Prostate gland (tissue), 2 donors: ENCODE results near the gene PTGR2. TPM values are rescaled to one million over a fixed set of nuclear protein-coding genes. Genes with fewer than 3 reads are reported as not detected.

Source experiments
- DNase-seq: peaks from one replicate; pipeline ENCODE4 v3.0.0-alpha.2; 2019; ENCODE audit warnings: low spot score
- H3K27ac ChIP-seq, 2 donors: fragments of 200-600 bp; sonication (generic); 2 replicates each; pipeline ENCODE4 v1.5.1; 2017 to 2019
- H3K27me3 ChIP-seq: fragments of 200-600 bp; sonication (generic); replicated peaks from 2 replicates; pipeline ENCODE4 v1.5.1; 2019; ENCODE audit not compliant: insufficient read depth
- H3K36me3 ChIP-seq, 2 donors: fragments of 200-600 bp; sonication (generic); 1 replicate in 1 of 2; 2 replicates in 1 of 2; pipeline versions ENCODE4 v1.5.1 to v1.8.1; 2017 to 2019
- H3K4me1 ChIP-seq: fragments of 200-600 bp; sonication (generic); replicated peaks from 2 replicates; pipeline ENCODE4 v1.5.1; 2019
- H3K4me3 ChIP-seq, 2 donors: fragments of 200-600 bp; sonication (generic); 2 replicates each; pipeline ENCODE4 v1.5.1; 2017 to 2019
- H3K9me3 ChIP-seq: fragments of 200-600 bp; sonication (generic); 2 replicates; pipeline ENCODE4 v1.5.1; 2017
- CTCF ChIP-seq, 4 experiments: fragments of 200-600 bp in 2 of 4; fragments of 450-650 bp in 2 of 4; sonication (generic) in 2 of 4; IDR thresholded peaks; 1 replicate in 3 of 4; 2 replicates in 1 of 4; pipeline ENCODE4 v1.5.1; 2016 to 2019; ENCODE audit warnings: antibody characterized with exemption in 4 of 4, mild to moderate bottlenecking in 2 of 4, moderate library complexity in 2 of 4
- POLR2A ChIP-seq: fragments of 450-650 bp; IDR thresholded peaks from one replicate; pipeline ENCODE4 v1.6.1; 2016; ENCODE audit warnings: antibody characterized with exemption, mild to moderate bottlenecking
- POLR2AphosphoS5 ChIP-seq: sonication (generic); formaldehyde crosslinking; IDR thresholded peaks from one replicate; pipeline ENCODE4 v1.6.1; 2017; ENCODE audit warnings: antibody characterized with exemption
- WGBS: methylation state at CpG from one replicate; pipeline ENCODE4 v1.1.5; 2018; 5-methylcytosine and 5-hydroxymethylcytosine counted together
- intact Hi-C: fragments of 100-400 bp; cut with DNase I; formaldehyde crosslinking; loops from one replicate; pipeline ENCODE4 v1.14.2; 2022
- total RNA-seq, 2 donors: library from RNA; depleted of rRNA; stranded (reverse); fragments of >200 nt; gene quantifications; one replicate each; pipeline ENCODE4 v1.1.0, GENCODE V29; 2016

The PTGR2 gene
- total RNA-seq, 2 donors from 2014 or later = 10.7 to 13.6 TPM

- TF ChIP-seq CTCF (IDR thresholded peaks at IDR 0.05) (no peak), POLR2A (no peak), POLR2AphosphoS5 (no peak)
- H3K4me1 ChIP-seq = no peaks in the 10 kb centered on the region
- no peak overlapping the region for H3K27ac ChIP-seq
- H3K9me3 ChIP-seq = no peaks in the 10 kb centered on the region
- WGBS = 56% methylated on average over 4 of the region's 4 CpGs
- no peaks in the 10 kb centered on the region for H3K27me3 ChIP-seq
- H3K4me3 ChIP-seq = no peak overlapping the region
- no peak for DNase-seq
- H3K36me3 ChIP-seq = no peaks in the 10 kb centered on the region
- intact Hi-C loops = no loop called here
Measured at GRCh38 chr14:73829071-73829470, 22.6 kb upstream of the PTGR2 start.

GRCh38 chr14:73829526-73830431 is 21.9 kb upstream of the PTGR2 start:
- Histone ChIP-seq H3K9me3 (no peaks in the 10 kb centered on the region), H3K4me1 (no peaks in the 10 kb centered on the region), H3K27ac (no peak overlapping the region), H3K4me3 (no peak overlapping the region), H3K36me3 (no peaks in the 10 kb centered on the region), H3K27me3 (no peaks in the 10 kb centered on the region)
- DNase-seq = no peak
- TF ChIP-seq POLR2AphosphoS5 (no peak), CTCF (IDR thresholded peaks at IDR 0.05) (no peak), POLR2A (no peak)
- 82% methylated on average over 9 of the region's 9 CpGs for WGBS
- intact Hi-C loops = no loop called here

DNA sequence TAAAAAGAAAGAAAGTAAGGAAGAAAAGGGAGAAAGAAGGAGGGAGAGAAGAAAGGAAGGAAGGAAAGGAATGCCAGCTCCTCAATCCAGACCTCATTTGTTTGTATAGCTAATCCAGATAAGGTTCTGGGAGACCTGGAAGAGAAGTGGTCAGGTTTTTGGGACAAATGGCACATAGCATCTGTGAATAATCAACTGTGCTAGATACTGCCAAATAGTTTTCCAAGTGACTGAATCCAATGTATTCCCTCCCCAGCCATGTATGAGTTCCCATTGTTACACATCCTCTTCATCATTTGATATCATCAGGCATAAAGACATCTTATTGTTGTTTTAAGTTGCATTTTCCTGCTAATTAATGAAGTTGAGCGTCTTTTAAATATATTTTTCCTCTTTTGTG is 18.6 kb upstream of the PTGR2 start:
- TF ChIP-seq POLR2A = no peak
- TF ChIP-seq POLR2AphosphoS5 = no peak
- no peak for TF ChIP-seq CTCF (IDR thresholded peaks at IDR 0.05)
- no peak overlapping the region for H3K27ac ChIP-seq
- H3K27me3 ChIP-seq = no peaks in the 10 kb centered on the region
- 48% methylated on average over 1 of the region's 1 CpG for WGBS
- no peak overlapping the region for H3K4me3 ChIP-seq
- H3K9me3 ChIP-seq = no peaks in the 10 kb centered on the region
- H3K36me3 ChIP-seq = no peaks in the 10 kb centered on the region
- H3K4me1 ChIP-seq = no peaks in the 10 kb centered on the region
- intact Hi-C loops = no loop called here
- DNase-seq = no peak

- H3K36me3 ChIP-seq = no peaks in the 10 kb centered on the region
- no peaks in the 10 kb centered on the region for H3K27me3 ChIP-seq
- H3K4me3 ChIP-seq = no peak overlapping the region
- H3K9me3 ChIP-seq = no peaks in the 10 kb centered on the region
- DNase-seq = no peak
- TF ChIP-seq POLR2AphosphoS5 = no peak
- TF ChIP-seq POLR2A = no peak
- no peak for TF ChIP-seq CTCF (IDR thresholded peaks at IDR 0.05)
- no peak overlapping the region for H3K27ac ChIP-seq
- WGBS = 33% methylated on average over 9 of the region's 9 CpGs
- no peaks in the 10 kb centered on the region for H3K4me1 ChIP-seq
- intact Hi-C loops = no loop called here
Measured at GRCh38 chr14:73833530-73834260, 17.9 kb upstream of the PTGR2 start.
